ENCODE data around the gene LMBRD1.

The LMBRD1 gene

GRCh38 chr6:69817358-69817757 lies 20.5 kb upstream of the LMBRD1 start:
- Histone ChIP-seq H3K27me3 (ENCODE audit: insufficient read depth, low read depth) (no peaks in the 10 kb centered on the region), H3K79me2 (ENCODE audit: insufficient read depth, low read depth) (no peaks in the 10 kb centered on the region), H3K27ac (no peak overlapping the region), H3K4me2 (no peak overlapping the region), H4K20me1 (ENCODE audit: insufficient read depth) (no peaks in the 10 kb centered on the region), H3K4me3 (IDR thresholded peaks at IDR 0.05; ENCODE audit: insufficient read depth, low read depth, low read length) (no peak overlapping the region), H3K36me3 (ENCODE audit: insufficient read depth) (no peaks in the 10 kb centered on the region), H3K4me1 (ENCODE audit: low read depth, poor library complexity, severe bottlenecking) (peaks cover 6% of the 10 kb centered on the region), H3K9ac (no peak overlapping the region), H2AFZ (ENCODE audit: low read depth) (no peak overlapping the region)
- TF ChIP-seq CTCF (conservative IDR thresholded peaks at IDR 0.05; ENCODE audit: low read depth, low read length) = no peak

DNA sequence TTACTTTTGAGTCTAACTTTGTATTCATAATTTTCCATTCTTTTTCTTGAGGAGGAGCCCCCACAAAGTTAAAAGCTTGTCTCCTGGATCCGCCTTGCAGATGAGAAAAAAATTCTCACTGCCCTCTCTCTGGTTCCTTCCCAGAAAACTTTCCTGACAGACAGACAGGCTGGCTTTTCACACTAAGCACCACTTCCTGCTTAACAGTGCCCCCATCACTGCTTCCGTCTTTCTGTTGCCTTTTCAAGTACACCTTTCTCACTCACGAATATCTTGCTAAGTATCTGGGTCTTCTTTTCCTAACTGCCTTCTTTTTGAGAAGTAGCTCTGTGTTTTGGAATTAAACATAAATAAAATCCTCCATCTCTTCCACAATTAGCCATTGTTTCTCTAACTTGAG lies 19.8 kb upstream of the LMBRD1 start:
- H3K36me3 ChIP-seq (ENCODE audit: insufficient read depth) = no peaks in the 10 kb centered on the region
- H3K9ac ChIP-seq = no peak overlapping the region
- H2AFZ ChIP-seq (ENCODE audit: low read depth) = no peak overlapping the region
- no peaks in the 10 kb centered on the region for H3K27me3 ChIP-seq (ENCODE audit: insufficient read depth, low read depth)
- H3K4me2 ChIP-seq = no peak overlapping the region
- peaks cover 6% of the 10 kb centered on the region for H3K4me1 ChIP-seq (ENCODE audit: low read depth, poor library complexity, severe bottlenecking)
- H4K20me1 ChIP-seq (ENCODE audit: insufficient read depth) = no peaks in the 10 kb centered on the region
- no peak overlapping the region for H3K27ac ChIP-seq
- TF ChIP-seq CTCF (conservative IDR thresholded peaks at IDR 0.05; ENCODE audit: low read depth, low read length) = no peak
- no peaks in the 10 kb centered on the region for H3K79me2 ChIP-seq (ENCODE audit: insufficient read depth, low read depth)
- no peak overlapping the region for H3K4me3 ChIP-seq (IDR thresholded peaks at IDR 0.05; ENCODE audit: insufficient read depth, low read depth, low read length)

DNA sequence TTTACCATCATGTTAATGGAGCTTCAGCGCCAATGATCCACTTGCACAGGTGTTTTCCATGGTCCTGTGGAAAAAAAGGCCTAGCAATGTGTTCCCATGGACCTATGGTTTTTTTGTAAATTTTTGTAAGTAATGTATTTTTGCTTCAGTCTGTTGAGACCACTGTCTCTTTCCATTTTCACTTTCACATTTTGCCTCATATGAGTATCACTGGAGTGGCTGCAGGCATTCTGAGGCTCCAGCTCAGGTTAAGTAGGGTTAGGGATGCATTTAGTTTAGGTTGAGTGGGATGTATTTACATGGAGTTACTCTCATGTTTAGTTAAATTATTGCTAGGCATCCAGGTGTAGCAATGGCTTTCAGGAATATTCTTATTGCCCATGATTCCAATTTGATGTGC lies 19.2 kb upstream of the LMBRD1 start:
- no peak overlapping the region for H3K4me2 ChIP-seq
- no peak overlapping the region for H3K4me3 ChIP-seq (IDR thresholded peaks at IDR 0.05; ENCODE audit: insufficient read depth, low read depth, low read length)
- no peak overlapping the region for H3K27ac ChIP-seq

DNA sequence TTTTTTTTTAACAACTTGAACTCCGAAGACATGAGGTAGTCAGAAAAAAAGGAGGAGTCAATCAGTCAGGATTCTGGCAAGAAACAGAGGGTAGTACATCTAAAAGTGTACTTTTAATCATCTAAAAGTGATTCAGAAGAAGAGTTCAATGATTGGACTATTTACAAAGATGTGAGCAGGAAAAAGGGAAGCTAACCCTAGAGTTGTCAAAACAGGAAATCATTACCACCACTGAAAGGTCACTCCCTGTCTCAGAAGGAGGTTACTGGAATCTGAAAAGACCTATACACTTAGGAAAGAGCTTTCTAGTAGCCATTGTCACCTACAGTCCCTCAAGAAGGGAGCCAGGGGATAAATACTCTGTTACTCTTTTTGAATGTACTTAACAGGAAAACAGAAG lies 16.7 kb upstream of the LMBRD1 start:
- no peak overlapping the region; the same call in 1 of the 2 replicates for H2AFZ ChIP-seq (ENCODE audit: low read depth)
- H3K27ac ChIP-seq = no peak overlapping the region
- H4K20me1 ChIP-seq (ENCODE audit: insufficient read depth) = no peaks in the 10 kb centered on the region
- H3K27me3 ChIP-seq (ENCODE audit: insufficient read depth, low read depth) = no peaks in the 10 kb centered on the region
- H3K4me1 ChIP-seq (ENCODE audit: low read depth, poor library complexity, severe bottlenecking) = peaks cover 6% of the 10 kb centered on the region
- H3K36me3 ChIP-seq (ENCODE audit: insufficient read depth) = no peaks in the 10 kb centered on the region
- no peak for TF ChIP-seq CTCF (conservative IDR thresholded peaks at IDR 0.05; ENCODE audit: low read depth, low read length)
- H3K79me2 ChIP-seq (ENCODE audit: insufficient read depth, low read depth) = no peaks in the 10 kb centered on the region
- no peak overlapping the region for H3K9ac ChIP-seq
- no peak overlapping the region for H3K4me3 ChIP-seq (IDR thresholded peaks at IDR 0.05; ENCODE audit: insufficient read depth, low read depth, low read length)
- H3K4me2 ChIP-seq = no peak overlapping the region

More for the DNA sequence above, 19.2 kb upstream of the LMBRD1 start:
- H3K79me2 ChIP-seq (ENCODE audit: insufficient read depth, low read depth) = no peaks in the 10 kb centered on the region
- H3K27me3 ChIP-seq (ENCODE audit: insufficient read depth, low read depth) = no peaks in the 10 kb centered on the region
- no peak for TF ChIP-seq CTCF (conservative IDR thresholded peaks at IDR 0.05; ENCODE audit: low read depth, low read length)
- peaks cover 6% of the 10 kb centered on the region for H3K4me1 ChIP-seq (ENCODE audit: low read depth, poor library complexity, severe bottlenecking)
- H3K9ac ChIP-seq = no peak overlapping the region
- H2AFZ ChIP-seq (ENCODE audit: low read depth) = no peak overlapping the region
- H3K36me3 ChIP-seq (ENCODE audit: insufficient read depth) = no peaks in the 10 kb centered on the region
- no peaks in the 10 kb centered on the region for H4K20me1 ChIP-seq (ENCODE audit: insufficient read depth)
